GM10266 (cell line): ENCODE results near the gene VPS16.
"Not testable (repeated sequence)": the region's sequence is repeated elsewhere in the genome, so short reads cannot be mapped to it uniquely, and the experiment has no call there.

ENCODE experiments used
- DNase-seq: peaks from one replicate; pipeline ENCODE4 v3.0.0; 2012; ENCODE audit errors: extremely low spot score
- CTCF ChIP-seq: IDR thresholded peaks from 2 replicates; pipeline ENCODE4 v1.5.1; 2012; ENCODE audit warnings: mild to moderate bottlenecking, low read depth; ENCODE audit not compliant: control insufficient read depth, insufficient read depth; ENCODE audit errors: missing control alignments

The VPS16 gene

GRCh38 chr20:2829376-2829775, 11.2 kb upstream of the VPS16 start:
- DNase-seq = no peak
- TF ChIP-seq CTCF = no peak

GRCh38 chr20:2831206-2831605, 9.3 kb upstream of the VPS16 start:
- not testable (repeated sequence) for DNase-seq

- TF ChIP-seq CTCF = no peak
- no peak for DNase-seq
Observed at GRCh38 chr20:2833761-2834160, 6.8 kb upstream of the VPS16 start.

GRCh38 chr20:2834401-2835110, 6.0 kb upstream of the VPS16 start:
- no peak for TF ChIP-seq CTCF
- no peak for DNase-seq

- no peak for TF ChIP-seq CTCF
- no peak for DNase-seq
Observed at GRCh38 chr20:2835331-2835796, 5.2 kb upstream of the VPS16 start.

GRCh38 chr20:2836035-2836434, 4.5 kb upstream of the VPS16 start:
- no peak for DNase-seq
- no peak for TF ChIP-seq CTCF

GRCh38 chr20:2837221-2837960, 3.2 kb upstream of the VPS16 start:
- DNase-seq = no peak
- TF ChIP-seq CTCF = no peak
